Stimulated activated naive B cell treated with anti-CD40 and anti-IgM and Interleukin-4, amounts not matched to agents 10 μg/mL and 1 μg/mL and 100 μg/mL, for 72 hours (primary cell): ENCODE results near the gene MARCHF6.

Experiments used
- ATAC-seq, 2 donors: fragments of 150-1000 bp; cut with Tn5 transposase; replicated peaks; 2 replicates each; pipeline ENCODE4 v1.10.0; 2021; ENCODE audit warnings: moderate library complexity in 1 of 2
- DNase-seq: peaks from one replicate; pipeline ENCODE4 v3.0.0; 2021
- H3K27ac Mint-ChIP-seq: one replicate; pipeline ENCODE4 v1.8.0; 2022; ENCODE audit warnings: mild to moderate bottlenecking, mixed read lengths
- H3K27me3 Mint-ChIP-seq, 2 donors: one replicate each; pipeline ENCODE4 v1.8.0; 2022; ENCODE audit warnings: mixed read lengths in 2 of 2
- H3K36me3 Mint-ChIP-seq, 2 donors: one replicate each; pipeline ENCODE4 v1.8.0; 2022; ENCODE audit warnings: mixed read lengths in 2 of 2, mild to moderate bottlenecking in 1 of 2
- H3K4me1 Mint-ChIP-seq, 2 donors: one replicate each; pipeline ENCODE4 v1.8.0; 2022; ENCODE audit warnings: mixed read lengths in 2 of 2, mild to moderate bottlenecking in 1 of 2
- H3K4me3 Mint-ChIP-seq, 2 donors: one replicate each; pipeline ENCODE4 v1.8.0; 2022; ENCODE audit warnings: mild to moderate bottlenecking in 2 of 2, mixed read lengths in 2 of 2, moderate library complexity in 1 of 2
- H3K9me3 Mint-ChIP-seq, 2 donors: one replicate each; pipeline ENCODE4 v1.8.0; 2022; ENCODE audit warnings: mixed read lengths in 2 of 2, mild to moderate bottlenecking in 1 of 2

MARCHF6 gene

GRCh38 chr5:10399839-10400238, 46.3 kb downstream of the MARCHF6 start:
- Mint-ChIP-seq H3K27me3 (no peaks in the 10 kb centered on the region), H3K4me1 (peaks cover 0 to 1% of the 10 kb centered on the region in 2 donors), H3K27ac (no peak overlapping the region), H3K9me3 (no peaks in the 10 kb centered on the region), H3K4me3 (no peak overlapping the region), H3K36me3 (peaks cover 17 to 36% of the 10 kb centered on the region in 2 donors)
- ATAC-seq (no peak), DNase-seq (no peak)

DNA sequence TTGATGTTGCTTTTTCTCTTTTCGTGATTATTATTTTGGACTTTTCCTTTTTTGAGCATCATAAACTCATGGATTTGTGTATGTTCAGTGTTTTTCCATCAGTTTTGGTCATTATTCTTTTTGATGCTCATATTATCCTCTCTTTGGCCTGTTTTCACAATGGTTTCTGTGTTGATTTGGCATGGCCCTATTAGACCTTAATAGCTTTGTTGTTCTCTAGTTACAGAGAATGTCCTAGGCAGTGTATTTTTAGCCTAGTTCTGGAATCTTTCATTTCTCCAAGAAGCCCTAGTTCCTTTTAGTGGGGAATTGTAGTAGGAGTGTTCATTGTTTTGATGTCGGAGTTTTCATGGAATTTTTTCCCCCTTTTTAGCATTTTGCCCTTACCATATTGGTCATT, 46.9 kb downstream of the MARCHF6 start:
- ATAC-seq (no peak), DNase-seq (no peak)
- peaks cover 16 to 34% of the 10 kb centered on the region in 2 donors for H3K36me3 Mint-ChIP-seq
- no peak overlapping the region for H3K27ac Mint-ChIP-seq
- H3K9me3 Mint-ChIP-seq, result no peaks in the 10 kb centered on the region
- H3K27me3 Mint-ChIP-seq, result no peaks in the 10 kb centered on the region
- peaks cover 0 to 1% of the 10 kb centered on the region in 2 donors for H3K4me1 Mint-ChIP-seq
- no peak overlapping the region for H3K4me3 Mint-ChIP-seq

GRCh38 chr5:10400831-10401230, 47.3 kb downstream of the MARCHF6 start:
- H3K27ac Mint-ChIP-seq, result no peak overlapping the region
- peaks cover 16 to 32% of the 10 kb centered on the region in 2 donors for H3K36me3 Mint-ChIP-seq
- no peaks in the 10 kb centered on the region for H3K27me3 Mint-ChIP-seq
- H3K9me3 Mint-ChIP-seq, result no peaks in the 10 kb centered on the region
- ATAC-seq (no peak), DNase-seq (no peak)
- H3K4me1 Mint-ChIP-seq, result peaks cover 0 to 1% of the 10 kb centered on the region in 2 donors
- no peak overlapping the region for H3K4me3 Mint-ChIP-seq

- no peaks in the 10 kb centered on the region for H3K27me3 Mint-ChIP-seq
- H3K4me3 Mint-ChIP-seq, result no peak overlapping the region
- no peak for ATAC-seq
- no peaks in the 10 kb centered on the region for H3K9me3 Mint-ChIP-seq
- H3K4me1 Mint-ChIP-seq, result peaks cover 0 to 1% of the 10 kb centered on the region in 2 donors
- H3K36me3 Mint-ChIP-seq, result peaks cover 12 to 29% of the 10 kb centered on the region in 2 donors
- no peak overlapping the region for H3K27ac Mint-ChIP-seq
- DNase-seq, result no peak
Observed at GRCh38 chr5:10401498-10401897, 48.0 kb downstream of the MARCHF6 start.
